ENCODE data around the gene CLEC20A.

GRCh38 chr1:178521241-178521640 is 24.5 kb upstream of the CLEC20A start:
- TF ChIP-seq YY1 (IDR thresholded peaks at IDR 0.05; ENCODE audit: low read depth, low read length) (no peak), BRCA1 (IDR thresholded peaks at IDR 0.05; ENCODE audit: low read depth, low read length) (no peak), CEBPB (IDR thresholded peaks at IDR 0.05; ENCODE audit: low read depth, low read length) (no peak)

Measured in H1 (cell line).